Glutamatergic neuron (in vitro differentiated cells): ENCODE data around the gene HSD11B1L. TPM values are rescaled to one million over a fixed set of nuclear protein-coding genes. Genes with fewer than 3 reads are reported as not detected.

ENCODE experiments used
- DNase-seq: peaks from one replicate; pipeline ENCODE4 v3.0.0; 2022
- H3K27ac Mint-ChIP-seq: one replicate; pipeline ENCODE4 v1.8.0; 2020; ENCODE audit warnings: mild to moderate bottlenecking, mixed read lengths, inconsistent platforms; ENCODE audit not compliant: unreplicated experiment
- H3K27me3 Mint-ChIP-seq: one replicate; pipeline ENCODE4 v1.8.0; 2020; ENCODE audit warnings: mild to moderate bottlenecking, moderate library complexity, mixed read lengths, inconsistent platforms; ENCODE audit not compliant: unreplicated experiment
- H3K36me3 Mint-ChIP-seq: one replicate; pipeline ENCODE4 v1.8.0; 2020; ENCODE audit warnings: mild to moderate bottlenecking, mixed read lengths, inconsistent platforms; ENCODE audit not compliant: unreplicated experiment
- H3K4me1 Mint-ChIP-seq: one replicate; pipeline ENCODE4 v1.8.0; 2020; ENCODE audit warnings: mild to moderate bottlenecking, low read depth, mixed read lengths, inconsistent platforms; ENCODE audit not compliant: unreplicated experiment
- H3K4me3 Mint-ChIP-seq: one replicate; pipeline ENCODE4 v1.8.0; 2020; ENCODE audit warnings: mild to moderate bottlenecking, mixed read lengths, inconsistent platforms; ENCODE audit not compliant: unreplicated experiment
- H3K9me3 Mint-ChIP-seq: one replicate; pipeline ENCODE4 v1.8.0; 2020; ENCODE audit warnings: mild to moderate bottlenecking, moderate library complexity, mixed read lengths, inconsistent platforms; ENCODE audit not compliant: unreplicated experiment
- CTCF ChIP-seq: fragments of 200-600 bp; sonication (generic); IDR thresholded peaks from one replicate; pipeline ENCODE4 v1.5.0; 2021; ENCODE audit not compliant: partially characterized antibody, unreplicated experiment
- total RNA-seq: library from RNA; stranded (reverse); fragmentation: NEBNext Ultra II Directional; extraction: Animal tissue kit (Norgen Biotek cat#: 25700); gene quantifications from one replicate; pipeline ENCODE4 v1.2.1, GENCODE V29; 2021; ENCODE audit not compliant: unreplicated experiment

Gene HSD11B1L
- total RNA-seq, 1 donor from 2014 or later, result 64.4 TPM

GRCh38 chr19:5671600-5671999 lies 9.2 kb upstream of the HSD11B1L start:
- no peak for DNase-seq
- H3K9me3 Mint-ChIP-seq, result peaks cover 9% of the 10 kb centered on the region
- peaks cover 7% of the 10 kb centered on the region for H3K27me3 Mint-ChIP-seq
- H3K4me1 Mint-ChIP-seq, result peaks cover 10% of the 10 kb centered on the region
- TF ChIP-seq CTCF, result no peak
- H3K4me3 Mint-ChIP-seq, result no peak overlapping the region
- peaks cover 3% of the 10 kb centered on the region for H3K36me3 Mint-ChIP-seq
- no peak overlapping the region for H3K27ac Mint-ChIP-seq

GRCh38 chr19:5672708-5673459 lies 7.9 kb upstream of the HSD11B1L start:
- H3K27ac Mint-ChIP-seq, result no peak overlapping the region
- no peak overlapping the region for H3K4me3 Mint-ChIP-seq
- H3K36me3 Mint-ChIP-seq, result peaks cover 3% of the 10 kb centered on the region
- DNase-seq, result no peak
- H3K4me1 Mint-ChIP-seq, result peaks cover 10% of the 10 kb centered on the region
- H3K27me3 Mint-ChIP-seq, result peaks cover 5% of the 10 kb centered on the region
- no peak for TF ChIP-seq CTCF
- peaks cover 9% of the 10 kb centered on the region for H3K9me3 Mint-ChIP-seq

GRCh38 chr19:5673752-5674151 lies 7.1 kb upstream of the HSD11B1L start:
- no peak for DNase-seq
- Mint-ChIP-seq H3K9me3 (peaks cover 9% of the 10 kb centered on the region), H3K36me3 (peaks cover 3% of the 10 kb centered on the region), H3K4me1 (peaks cover 10% of the 10 kb centered on the region), H3K27ac (no peak overlapping the region), H3K27me3 (peaks cover 5% of the 10 kb centered on the region), H3K4me3 (no peak overlapping the region)
- TF ChIP-seq CTCF, result no peak

GRCh38 chr19:5674714-5675113 lies 6.1 kb upstream of the HSD11B1L start:
- peaks cover 3% of the 10 kb centered on the region for H3K36me3 Mint-ChIP-seq
- no peak for DNase-seq
- peaks cover 9% of the 10 kb centered on the region for H3K27me3 Mint-ChIP-seq
- H3K9me3 Mint-ChIP-seq, result peaks cover 12% of the 10 kb centered on the region
- peaks cover 13% of the 10 kb centered on the region for H3K4me1 Mint-ChIP-seq
- TF ChIP-seq CTCF, result no peak
- H3K4me3 Mint-ChIP-seq, result no peak overlapping the region
- peak overlapping the region; percentile 66 for H3K27ac Mint-ChIP-seq

- no peak for DNase-seq
- Mint-ChIP-seq H3K4me1 (peaks cover 12% of the 10 kb centered on the region), H3K36me3 (peaks cover 3% of the 10 kb centered on the region), H3K27me3 (peaks cover 11% of the 10 kb centered on the region), H3K9me3 (peaks cover 16% of the 10 kb centered on the region), H3K4me3 (peak overlapping the region; percentile 40), H3K27ac (peak overlapping the region; percentile 75)
- no peak for TF ChIP-seq CTCF
Measured at GRCh38 chr19:5676105-5676771, 4.6 kb upstream of the HSD11B1L start.
